ENCODE data around the gene F2R. TPM values are rescaled to one million over a fixed set of nuclear protein-coding genes. Genes with fewer than 3 reads are reported as not detected.

The F2R gene
- total and polyA plus RNA-seq, 2 experiments from 2014 or later = 15.0 to 26.0 TPM

DNA sequence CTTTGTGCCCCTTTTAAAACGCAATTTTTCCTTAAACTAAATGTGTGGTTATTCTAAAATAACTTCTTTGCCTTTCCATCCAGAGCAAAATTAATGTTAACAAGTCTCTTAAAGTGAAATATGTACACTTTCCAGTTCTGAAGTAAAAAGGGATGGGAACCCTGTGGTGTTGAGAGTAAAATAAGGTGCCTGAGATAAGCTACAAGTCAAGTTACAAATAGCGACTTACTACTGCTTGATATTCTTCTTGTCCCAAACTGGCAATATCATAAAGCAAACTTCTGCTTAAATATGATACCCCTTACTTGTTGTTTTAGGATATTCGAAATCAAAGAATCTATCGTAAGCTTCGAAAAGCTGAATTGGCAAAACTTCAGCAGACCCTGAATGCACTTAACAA lies 18.3 kb upstream of the F2R start (continued):
- TF ChIP-seq, protein P1, sequence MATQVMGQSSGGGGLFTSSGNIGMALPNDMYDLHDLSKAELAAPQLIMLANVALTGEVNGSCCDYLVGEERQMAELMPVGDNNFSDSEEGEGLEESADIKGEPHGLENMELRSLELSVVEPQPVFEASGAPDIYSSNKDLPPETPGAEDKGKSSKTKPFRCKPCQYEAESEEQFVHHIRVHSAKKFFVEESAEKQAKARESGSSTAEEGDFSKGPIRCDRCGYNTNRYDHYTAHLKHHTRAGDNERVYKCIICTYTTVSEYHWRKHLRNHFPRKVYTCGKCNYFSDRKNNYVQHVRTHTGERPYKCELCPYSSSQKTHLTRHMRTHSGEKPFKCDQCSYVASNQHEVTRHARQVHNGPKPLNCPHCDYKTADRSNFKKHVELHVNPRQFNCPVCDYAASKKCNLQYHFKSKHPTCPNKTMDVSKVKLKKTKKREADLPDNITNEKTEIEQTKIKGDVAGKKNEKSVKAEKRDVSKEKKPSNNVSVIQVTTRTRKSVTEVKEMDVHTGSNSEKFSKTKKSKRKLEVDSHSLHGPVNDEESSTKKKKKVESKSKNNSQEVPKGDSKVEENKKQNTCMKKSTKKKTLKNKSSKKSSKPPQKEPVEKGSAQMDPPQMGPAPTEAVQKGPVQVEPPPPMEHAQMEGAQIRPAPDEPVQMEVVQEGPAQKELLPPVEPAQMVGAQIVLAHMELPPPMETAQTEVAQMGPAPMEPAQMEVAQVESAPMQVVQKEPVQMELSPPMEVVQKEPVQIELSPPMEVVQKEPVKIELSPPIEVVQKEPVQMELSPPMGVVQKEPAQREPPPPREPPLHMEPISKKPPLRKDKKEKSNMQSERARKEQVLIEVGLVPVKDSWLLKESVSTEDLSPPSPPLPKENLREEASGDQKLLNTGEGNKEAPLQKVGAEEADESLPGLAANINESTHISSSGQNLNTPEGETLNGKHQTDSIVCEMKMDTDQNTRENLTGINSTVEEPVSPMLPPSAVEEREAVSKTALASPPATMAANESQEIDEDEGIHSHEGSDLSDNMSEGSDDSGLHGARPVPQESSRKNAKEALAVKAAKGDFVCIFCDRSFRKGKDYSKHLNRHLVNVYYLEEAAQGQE (IDR thresholded peaks at IDR 0.05; ENCODE audit: unreplicated experiment) = no peak

DNA sequence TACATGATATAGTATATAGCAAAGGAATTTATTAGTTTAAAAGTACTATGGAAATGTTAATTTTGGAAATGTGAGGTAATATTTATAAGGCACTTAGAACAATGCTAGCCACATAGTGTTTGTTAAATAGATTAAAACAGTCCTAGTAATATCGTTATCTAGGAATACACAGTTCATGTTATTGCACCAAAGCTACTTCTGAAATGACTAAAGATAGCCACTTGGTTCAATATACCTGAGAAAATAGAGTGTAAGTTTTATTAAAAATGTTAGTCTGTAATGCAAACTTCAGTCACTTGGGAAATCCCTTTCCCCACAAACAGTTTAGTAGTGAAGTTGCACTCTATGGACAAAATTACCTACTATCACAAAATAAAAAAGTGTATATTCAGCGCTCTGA lies 15.4 kb upstream of the F2R start:
- no peak for DNase-seq (ENCODE audit: low spot score)
- H3K79me2 ChIP-seq (replicated peaks; ENCODE audit: insufficient read depth) = no peaks in the 10 kb centered on the region
- no peaks in the 10 kb centered on the region for H3K27me3 ChIP-seq (ENCODE audit: insufficient read depth)
- H3K9me2 ChIP-seq (ENCODE audit: insufficient read depth) = no peaks in the 10 kb centered on the region
- Mint-ChIP-seq H3K4me3 (no peak overlapping the region), H3K4me1 (peaks cover 3% of the 10 kb centered on the region; the same call in 1 of the 3 replicates), H3K36me3 (ENCODE audit: low read depth) (peaks cover 20% of the 10 kb centered on the region; the same call in 2 of the 3 replicates), H3K27me3 (ENCODE audit: insufficient read depth, low read depth, poor library complexity) (no peaks in the 10 kb centered on the region), H3K9me3 (no peaks in the 10 kb centered on the region), H3K27ac (no peak overlapping the region)
- H3K4me2 ChIP-seq = no peak overlapping the region
- H3K36me3 ChIP-seq (ENCODE audit: insufficient read depth) = 0 out of 2 replicates have a peak, but pooled peaks cover 6% of the 10 kb centered on the region
- H3K27ac ChIP-seq (ENCODE audit: low read depth) = no peak overlapping the region
- no peaks in the 10 kb centered on the region for H3K4me1 ChIP-seq (ENCODE audit: insufficient read depth)
- no peaks in the 10 kb centered on the region for H3F3A ChIP-seq (replicated peaks; ENCODE audit: low read depth)
- no peak overlapping the region for H3K4me3 ChIP-seq
- no peaks in the 10 kb centered on the region; the same call in 1 of the 2 replicates for H4K20me1 ChIP-seq (replicated peaks; ENCODE audit: insufficient read depth)
- ATAC-seq = no peak
- H2AFZ ChIP-seq = no peak overlapping the region
- no peak for TF ChIP-seq NANOG (IDR thresholded peaks at IDR 0.05; ENCODE audit: borderline replicate concordance)
- TF ChIP-seq CREB1 (CRISPR knock-in tag; IDR thresholded peaks at IDR 0.05; ENCODE audit: low read depth) = no peak
- no peak for TF ChIP-seq ZNF331 (CRISPR knock-in tag; IDR thresholded peaks at IDR 0.05; ENCODE audit: low read depth)
- TF ChIP-seq EZH2 (IDR thresholded peaks at IDR 0.05; ENCODE audit: low read depth, unreplicated experiment) = no peak
- TF ChIP-seq ZNF114 (CRISPR knock-in tag; IDR thresholded peaks at IDR 0.05) = no peak
- TF ChIP-seq, protein P2, sequence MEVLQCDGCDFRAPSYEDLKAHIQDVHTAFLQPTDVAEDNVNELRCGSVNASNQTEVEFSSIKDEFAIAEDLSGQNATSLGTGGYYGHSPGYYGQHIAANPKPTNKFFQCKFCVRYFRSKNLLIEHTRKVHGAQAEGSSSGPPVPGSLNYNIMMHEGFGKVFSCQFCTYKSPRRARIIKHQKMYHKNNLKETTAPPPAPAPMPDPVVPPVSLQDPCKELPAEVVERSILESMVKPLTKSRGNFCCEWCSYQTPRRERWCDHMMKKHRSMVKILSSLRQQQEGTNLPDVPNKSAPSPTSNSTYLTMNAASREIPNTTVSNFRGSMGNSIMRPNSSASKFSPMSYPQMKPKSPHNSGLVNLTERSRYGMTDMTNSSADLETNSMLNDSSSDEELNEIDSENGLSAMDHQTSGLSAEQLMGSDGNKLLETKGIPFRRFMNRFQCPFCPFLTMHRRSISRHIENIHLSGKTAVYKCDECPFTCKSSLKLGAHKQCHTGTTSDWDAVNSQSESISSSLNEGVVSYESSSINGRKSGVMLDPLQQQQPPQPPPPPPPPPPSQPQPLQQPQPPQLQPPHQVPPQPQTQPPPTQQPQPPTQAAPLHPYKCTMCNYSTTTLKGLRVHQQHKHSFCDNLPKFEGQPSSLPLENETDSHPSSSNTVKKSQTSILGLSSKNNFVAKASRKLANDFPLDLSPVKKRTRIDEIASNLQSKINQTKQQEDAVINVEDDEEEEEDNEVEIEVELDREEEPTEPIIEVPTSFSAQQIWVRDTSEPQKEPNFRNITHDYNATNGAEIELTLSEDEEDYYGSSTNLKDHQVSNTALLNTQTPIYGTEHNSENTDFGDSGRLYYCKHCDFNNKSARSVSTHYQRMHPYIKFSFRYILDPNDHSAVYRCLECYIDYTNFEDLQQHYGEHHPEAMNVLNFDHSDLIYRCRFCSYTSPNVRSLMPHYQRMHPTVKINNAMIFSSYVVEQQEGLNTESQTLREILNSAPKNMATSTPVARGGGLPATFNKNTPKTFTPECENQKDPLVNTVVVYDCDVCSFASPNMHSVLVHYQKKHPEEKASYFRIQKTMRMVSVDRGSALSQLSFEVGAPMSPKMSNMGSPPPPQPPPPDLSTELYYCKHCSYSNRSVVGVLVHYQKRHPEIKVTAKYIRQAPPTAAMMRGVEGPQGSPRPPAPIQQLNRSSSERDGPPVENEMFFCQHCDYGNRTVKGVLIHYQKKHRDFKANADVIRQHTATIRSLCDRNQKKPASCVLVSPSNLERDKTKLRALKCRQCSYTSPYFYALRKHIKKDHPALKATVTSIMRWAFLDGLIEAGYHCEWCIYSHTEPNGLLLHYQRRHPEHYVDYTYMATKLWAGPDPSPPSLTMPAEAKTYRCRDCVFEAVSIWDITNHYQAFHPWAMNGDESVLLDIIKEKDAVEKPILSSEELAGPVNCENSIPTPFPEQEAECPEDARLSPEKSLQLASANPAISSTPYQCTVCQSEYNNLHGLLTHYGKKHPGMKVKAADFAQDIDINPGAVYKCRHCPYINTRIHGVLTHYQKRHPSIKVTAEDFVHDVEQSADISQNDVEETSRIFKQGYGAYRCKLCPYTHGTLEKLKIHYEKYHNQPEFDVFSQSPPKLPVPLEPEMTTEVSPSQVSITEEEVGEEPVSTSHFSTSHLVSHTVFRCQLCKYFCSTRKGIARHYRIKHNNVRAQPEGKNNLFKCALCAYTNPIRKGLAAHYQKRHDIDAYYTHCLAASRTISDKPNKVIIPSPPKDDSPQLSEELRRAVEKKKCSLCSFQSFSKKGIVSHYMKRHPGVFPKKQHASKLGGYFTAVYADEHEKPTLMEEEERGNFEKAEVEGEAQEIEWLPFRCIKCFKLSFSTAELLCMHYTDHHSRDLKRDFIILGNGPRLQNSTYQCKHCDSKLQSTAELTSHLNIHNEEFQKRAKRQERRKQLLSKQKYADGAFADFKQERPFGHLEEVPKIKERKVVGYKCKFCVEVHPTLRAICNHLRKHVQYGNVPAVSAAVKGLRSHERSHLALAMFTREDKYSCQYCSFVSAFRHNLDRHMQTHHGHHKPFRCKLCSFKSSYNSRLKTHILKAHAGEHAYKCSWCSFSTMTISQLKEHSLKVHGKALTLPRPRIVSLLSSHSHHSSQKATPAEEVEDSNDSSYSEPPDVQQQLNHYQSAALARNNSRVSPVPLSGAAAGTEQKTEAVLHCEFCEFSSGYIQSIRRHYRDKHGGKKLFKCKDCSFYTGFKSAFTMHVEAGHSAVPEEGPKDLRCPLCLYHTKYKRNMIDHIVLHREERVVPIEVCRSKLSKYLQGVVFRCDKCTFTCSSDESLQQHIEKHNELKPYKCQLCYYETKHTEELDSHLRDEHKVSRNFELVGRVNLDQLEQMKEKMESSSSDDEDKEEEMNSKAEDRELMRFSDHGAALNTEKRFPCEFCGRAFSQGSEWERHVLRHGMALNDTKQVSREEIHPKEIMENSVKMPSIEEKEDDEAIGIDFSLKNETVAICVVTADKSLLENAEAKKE (CRISPR knock-in tag; IDR thresholded peaks at IDR 0.05) = no peak
- TF ChIP-seq STAT1 (IDR thresholded peaks at IDR 0.05; ENCODE audit: unreplicated experiment) = no peak
- TF ChIP-seq, protein P3, sequence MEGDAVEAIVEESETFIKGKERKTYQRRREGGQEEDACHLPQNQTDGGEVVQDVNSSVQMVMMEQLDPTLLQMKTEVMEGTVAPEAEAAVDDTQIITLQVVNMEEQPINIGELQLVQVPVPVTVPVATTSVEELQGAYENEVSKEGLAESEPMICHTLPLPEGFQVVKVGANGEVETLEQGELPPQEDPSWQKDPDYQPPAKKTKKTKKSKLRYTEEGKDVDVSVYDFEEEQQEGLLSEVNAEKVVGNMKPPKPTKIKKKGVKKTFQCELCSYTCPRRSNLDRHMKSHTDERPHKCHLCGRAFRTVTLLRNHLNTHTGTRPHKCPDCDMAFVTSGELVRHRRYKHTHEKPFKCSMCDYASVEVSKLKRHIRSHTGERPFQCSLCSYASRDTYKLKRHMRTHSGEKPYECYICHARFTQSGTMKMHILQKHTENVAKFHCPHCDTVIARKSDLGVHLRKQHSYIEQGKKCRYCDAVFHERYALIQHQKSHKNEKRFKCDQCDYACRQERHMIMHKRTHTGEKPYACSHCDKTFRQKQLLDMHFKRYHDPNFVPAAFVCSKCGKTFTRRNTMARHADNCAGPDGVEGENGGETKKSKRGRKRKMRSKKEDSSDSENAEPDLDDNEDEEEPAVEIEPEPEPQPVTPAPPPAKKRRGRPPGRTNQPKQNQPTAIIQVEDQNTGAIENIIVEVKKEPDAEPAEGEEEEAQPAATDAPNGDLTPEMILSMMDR (conservative IDR thresholded peaks at IDR 0.05; ENCODE audit: low read depth in 2 of 2) = no peak
- TF ChIP-seq, protein P4, sequence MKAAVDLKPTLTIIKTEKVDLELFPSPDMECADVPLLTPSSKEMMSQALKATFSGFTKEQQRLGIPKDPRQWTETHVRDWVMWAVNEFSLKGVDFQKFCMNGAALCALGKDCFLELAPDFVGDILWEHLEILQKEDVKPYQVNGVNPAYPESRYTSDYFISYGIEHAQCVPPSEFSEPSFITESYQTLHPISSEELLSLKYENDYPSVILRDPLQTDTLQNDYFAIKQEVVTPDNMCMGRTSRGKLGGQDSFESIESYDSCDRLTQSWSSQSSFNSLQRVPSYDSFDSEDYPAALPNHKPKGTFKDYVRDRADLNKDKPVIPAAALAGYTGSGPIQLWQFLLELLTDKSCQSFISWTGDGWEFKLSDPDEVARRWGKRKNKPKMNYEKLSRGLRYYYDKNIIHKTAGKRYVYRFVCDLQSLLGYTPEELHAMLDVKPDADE (IDR thresholded peaks at IDR 0.05) = no peak
- TF ChIP-seq EZH2phosphoT487 (IDR thresholded peaks at IDR 0.05; ENCODE audit: unreplicated experiment) = no peak
- no peak for TF ChIP-seq POLR2AphosphoS5 (IDR thresholded peaks at IDR 0.05; ENCODE audit: low read depth)
